Measurements from ENCODE around the gene HERC6. TPM values are rescaled to one million over a fixed set of nuclear protein-coding genes. Genes with fewer than 3 reads are reported as not detected.
"Not testable (repeated sequence)": the region's sequence is repeated elsewhere in the genome, so short reads cannot be mapped to it uniquely, and the experiment has no call there.

Gene HERC6
- polyA plus RNA-seq, 1 donor from 2014 or later, result 0.33 TPM

DNA sequence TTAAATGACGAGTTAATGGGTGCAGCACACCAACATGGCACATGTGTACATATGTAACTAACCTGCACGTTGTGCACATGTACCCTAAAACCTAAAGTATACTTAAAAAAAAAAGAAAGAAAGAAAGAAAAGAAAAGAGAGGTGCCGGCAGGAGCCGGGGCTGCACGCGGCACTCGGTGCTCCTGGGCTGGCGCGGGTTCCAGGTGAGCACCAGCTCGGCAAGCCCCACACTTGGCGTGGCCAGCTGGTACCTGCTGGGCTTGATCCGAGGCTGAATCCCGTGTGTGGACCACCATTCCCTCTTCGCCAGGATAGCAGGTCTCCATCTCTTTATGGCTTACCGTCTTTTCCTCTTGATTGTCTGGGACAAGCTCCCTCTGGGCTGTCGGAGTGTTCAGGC is 17.9 kb upstream of the HERC6 start:
- Histone ChIP-seq H3K4me2 (ENCODE audit: low read length) (no peak overlapping the region), H3F3A (ENCODE audit: insufficient read depth, low read length, poor library complexity, severe bottlenecking) (no peaks in the 10 kb centered on the region), H3K27ac (ENCODE audit: low read length) (no peak overlapping the region), H3K9ac (ENCODE audit: low read length) (no peak overlapping the region), H2AFZ (ENCODE audit: low read depth, low read length) (no peak overlapping the region), H3K36me3 (ENCODE audit: insufficient read depth, low read length) (no peaks in the 10 kb centered on the region), H3K79me2 (replicated peaks; ENCODE audit: insufficient read depth, low read length) (no peaks in the 10 kb centered on the region), H4K20me1 (ENCODE audit: insufficient read depth) (no peaks in the 10 kb centered on the region), H3K27me3 (ENCODE audit: insufficient read depth, low read depth, low read length) (no peaks in the 10 kb centered on the region), H3K9me3 (ENCODE audit: low read length) (no peaks in the 10 kb centered on the region), H3K9me2 (ENCODE audit: insufficient read depth, low read length) (no peaks in the 10 kb centered on the region), H3K4me3 (ENCODE audit: low read length) (no peak overlapping the region)
- no peak for TF ChIP-seq MXI1 (conservative IDR thresholded peaks at IDR 0.05; ENCODE audit: poor library complexity, severe bottlenecking)
- no peak for TF ChIP-seq POLR2AphosphoS5 (IDR thresholded peaks at IDR 0.05)
- TF ChIP-seq SMC3 (conservative IDR thresholded peaks at IDR 0.05; ENCODE audit: poor library complexity), result no peak
- TF ChIP-seq, protein P1, sequence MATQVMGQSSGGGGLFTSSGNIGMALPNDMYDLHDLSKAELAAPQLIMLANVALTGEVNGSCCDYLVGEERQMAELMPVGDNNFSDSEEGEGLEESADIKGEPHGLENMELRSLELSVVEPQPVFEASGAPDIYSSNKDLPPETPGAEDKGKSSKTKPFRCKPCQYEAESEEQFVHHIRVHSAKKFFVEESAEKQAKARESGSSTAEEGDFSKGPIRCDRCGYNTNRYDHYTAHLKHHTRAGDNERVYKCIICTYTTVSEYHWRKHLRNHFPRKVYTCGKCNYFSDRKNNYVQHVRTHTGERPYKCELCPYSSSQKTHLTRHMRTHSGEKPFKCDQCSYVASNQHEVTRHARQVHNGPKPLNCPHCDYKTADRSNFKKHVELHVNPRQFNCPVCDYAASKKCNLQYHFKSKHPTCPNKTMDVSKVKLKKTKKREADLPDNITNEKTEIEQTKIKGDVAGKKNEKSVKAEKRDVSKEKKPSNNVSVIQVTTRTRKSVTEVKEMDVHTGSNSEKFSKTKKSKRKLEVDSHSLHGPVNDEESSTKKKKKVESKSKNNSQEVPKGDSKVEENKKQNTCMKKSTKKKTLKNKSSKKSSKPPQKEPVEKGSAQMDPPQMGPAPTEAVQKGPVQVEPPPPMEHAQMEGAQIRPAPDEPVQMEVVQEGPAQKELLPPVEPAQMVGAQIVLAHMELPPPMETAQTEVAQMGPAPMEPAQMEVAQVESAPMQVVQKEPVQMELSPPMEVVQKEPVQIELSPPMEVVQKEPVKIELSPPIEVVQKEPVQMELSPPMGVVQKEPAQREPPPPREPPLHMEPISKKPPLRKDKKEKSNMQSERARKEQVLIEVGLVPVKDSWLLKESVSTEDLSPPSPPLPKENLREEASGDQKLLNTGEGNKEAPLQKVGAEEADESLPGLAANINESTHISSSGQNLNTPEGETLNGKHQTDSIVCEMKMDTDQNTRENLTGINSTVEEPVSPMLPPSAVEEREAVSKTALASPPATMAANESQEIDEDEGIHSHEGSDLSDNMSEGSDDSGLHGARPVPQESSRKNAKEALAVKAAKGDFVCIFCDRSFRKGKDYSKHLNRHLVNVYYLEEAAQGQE (IDR thresholded peaks at IDR 0.05; ENCODE audit: borderline replicate concordance), result no peak
- no peak for TF ChIP-seq EP300 (conservative IDR thresholded peaks at IDR 0.05; ENCODE audit: poor library complexity, severe bottlenecking)
- no peak for TF ChIP-seq TAF1 (IDR thresholded peaks at IDR 0.05; ENCODE audit: low read depth)
- TF ChIP-seq EZH2 (IDR thresholded peaks at IDR 0.05; ENCODE audit: borderline replicate concordance, insufficient read depth, low read length, poor library complexity, severe bottlenecking), result no peak
- TF ChIP-seq RAD21 (conservative IDR thresholded peaks at IDR 0.05), result no peak
- no peak for TF ChIP-seq CTCF (IDR thresholded peaks at IDR 0.05; ENCODE audit: poor library complexity, severe bottlenecking)

DNA sequence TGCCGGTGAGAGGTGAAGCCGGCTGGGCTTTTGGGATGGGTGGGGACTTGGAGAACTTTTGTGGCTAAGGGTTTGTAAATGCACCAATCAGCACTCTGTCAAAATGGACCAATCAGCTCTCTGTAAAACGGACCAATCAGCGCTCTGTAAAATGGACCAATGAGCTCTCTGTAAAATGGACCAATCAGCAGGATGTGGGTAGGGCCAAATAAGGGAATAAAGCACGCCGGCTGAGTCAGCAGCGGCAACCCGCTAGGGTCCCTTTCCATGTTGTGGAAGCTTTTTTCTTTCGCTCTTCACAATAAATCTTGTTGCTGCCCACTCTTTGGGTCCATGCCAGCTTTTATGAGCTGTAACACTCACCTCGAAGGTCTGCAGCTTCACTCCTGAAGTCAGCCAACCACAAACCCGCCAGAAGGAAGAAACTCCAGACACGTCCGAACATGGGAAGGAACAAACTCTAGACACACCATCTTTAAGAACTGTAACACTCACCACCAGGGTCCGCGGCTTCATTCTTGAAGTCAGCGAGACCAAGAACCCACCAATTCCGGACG is 17.4 kb upstream of the HERC6 start:
- not testable (repeated sequence) for H2AFZ ChIP-seq (ENCODE audit: low read depth, low read length); H3K9me3 ChIP-seq (ENCODE audit: low read length); H3K36me3 ChIP-seq (ENCODE audit: insufficient read depth, low read length); H3K4me3 ChIP-seq (ENCODE audit: low read length); H3F3A ChIP-seq (ENCODE audit: insufficient read depth, low read length, poor library complexity, severe bottlenecking); H3K9me2 ChIP-seq (ENCODE audit: insufficient read depth, low read length); H3K27me3 ChIP-seq (ENCODE audit: insufficient read depth, low read depth, low read length); H3K27ac ChIP-seq (ENCODE audit: low read length); H3K9ac ChIP-seq (ENCODE audit: low read length); H4K20me1 ChIP-seq (ENCODE audit: insufficient read depth); H3K4me2 ChIP-seq (ENCODE audit: low read length); H3K79me2 ChIP-seq (replicated peaks; ENCODE audit: insufficient read depth, low read length)

- Histone ChIP-seq H3K9ac (ENCODE audit: low read length) (no peak overlapping the region), H3K4me2 (ENCODE audit: low read length) (no peak overlapping the region), H3K9me2 (ENCODE audit: insufficient read depth, low read length) (no peaks in the 10 kb centered on the region), H3K9me3 (ENCODE audit: low read length) (no peaks in the 10 kb centered on the region), H3F3A (ENCODE audit: insufficient read depth, low read length, poor library complexity, severe bottlenecking) (no peaks in the 10 kb centered on the region), H3K27ac (ENCODE audit: low read length) (no peak overlapping the region), H3K27me3 (ENCODE audit: insufficient read depth, low read depth, low read length) (no peaks in the 10 kb centered on the region), H4K20me1 (ENCODE audit: insufficient read depth) (no peaks in the 10 kb centered on the region), H2AFZ (ENCODE audit: low read depth, low read length) (no peak overlapping the region), H3K79me2 (replicated peaks; ENCODE audit: insufficient read depth, low read length) (no peaks in the 10 kb centered on the region), H3K4me3 (ENCODE audit: low read length) (no peak overlapping the region), H3K36me3 (ENCODE audit: insufficient read depth, low read length) (no peaks in the 10 kb centered on the region)
- TF ChIP-seq EP300 (conservative IDR thresholded peaks at IDR 0.05; ENCODE audit: poor library complexity, severe bottlenecking) (no peak), POLR2AphosphoS5 (IDR thresholded peaks at IDR 0.05) (no peak), CTCF (IDR thresholded peaks at IDR 0.05; ENCODE audit: poor library complexity, severe bottlenecking) (no peak), RAD21 (conservative IDR thresholded peaks at IDR 0.05) (no peak), TAF1 (IDR thresholded peaks at IDR 0.05; ENCODE audit: low read depth) (no peak), MXI1 (conservative IDR thresholded peaks at IDR 0.05; ENCODE audit: poor library complexity, severe bottlenecking) (no peak), EZH2 (IDR thresholded peaks at IDR 0.05; ENCODE audit: borderline replicate concordance, insufficient read depth, low read length, poor library complexity, severe bottlenecking) (no peak), SMC3 (conservative IDR thresholded peaks at IDR 0.05; ENCODE audit: poor library complexity) (no peak)
- TF ChIP-seq, protein P1 (IDR thresholded peaks at IDR 0.05; ENCODE audit: borderline replicate concordance), result no peak
Measured at GRCh38 chr4:88366460-88366859, 12.2 kb upstream of the HERC6 start.

Measured in neural cell (in vitro differentiated cells).